ENCODE measurements around the gene REPS2.
"Not testable (repeated sequence)": the region's sequence is repeated elsewhere in the genome, so short reads cannot be mapped to it uniquely, and the experiment has no call there.

The REPS2 gene

GRCh38 chrX:16964976-16965375, 18.5 kb downstream of the REPS2 start:
- DNase-seq (ENCODE audit: low spot score): not testable (repeated sequence)

- DNase-seq (ENCODE audit: low spot score): no peak
Measured at GRCh38 chrX:16966752-16967448, 20.4 kb downstream of the REPS2 start.

- not testable (repeated sequence) for DNase-seq (ENCODE audit: low spot score)
Measured at GRCh38 chrX:16968753-16969152, 22.3 kb downstream of the REPS2 start.

- no peak for DNase-seq (ENCODE audit: low spot score)
Measured at GRCh38 chrX:16970977-16971376, 24.5 kb downstream of the REPS2 start.

- DNase-seq (ENCODE audit: low spot score): no peak
Measured at GRCh38 chrX:16971694-16972093, 25.2 kb downstream of the REPS2 start.

GRCh38 chrX:16975233-16975632, 28.8 kb downstream of the REPS2 start:
- no peak for DNase-seq (ENCODE audit: low spot score)

- no peak for DNase-seq (ENCODE audit: low spot score)
Measured at GRCh38 chrX:16977771-16978170, 31.3 kb downstream of the REPS2 start.

GRCh38 chrX:16978193-16978984, 31.9 kb downstream of the REPS2 start:
- no peak for DNase-seq (ENCODE audit: low spot score)

GRCh38 chrX:16979226-16979625, 32.8 kb downstream of the REPS2 start:
- no peak for DNase-seq (ENCODE audit: low spot score)

- no peak for DNase-seq (ENCODE audit: low spot score)
Measured at GRCh38 chrX:16981209-16981608, 34.8 kb downstream of the REPS2 start.

- no peak for DNase-seq (ENCODE audit: low spot score)
Measured at GRCh38 chrX:16981980-16982379, 35.5 kb downstream of the REPS2 start.

- no peak for DNase-seq (ENCODE audit: low spot score)
Measured at GRCh38 chrX:16983051-16983450, 36.6 kb downstream of the REPS2 start.

GRCh38 chrX:16985286-16985685, 38.8 kb downstream of the REPS2 start:
- no peak for DNase-seq (ENCODE audit: low spot score)

GRCh38 chrX:16986169-16986568, 39.7 kb downstream of the REPS2 start:
- DNase-seq (ENCODE audit: low spot score): no peak

- no peak for DNase-seq (ENCODE audit: low spot score)
Measured at GRCh38 chrX:16989750-16990149, 43.3 kb downstream of the REPS2 start.

GRCh38 chrX:16990839-16991238, 44.4 kb downstream of the REPS2 start:
- peak; percentile 50 for DNase-seq (ENCODE audit: low spot score)

- no peak for DNase-seq (ENCODE audit: low spot score)
Measured at GRCh38 chrX:16992445-16992844, 46.0 kb downstream of the REPS2 start.

GRCh38 chrX:16992951-16993350, 46.5 kb downstream of the REPS2 start:
- DNase-seq (ENCODE audit: low spot score): no peak

GRCh38 chrX:16993791-16994318, 47.4 kb downstream of the REPS2 start:
- DNase-seq (ENCODE audit: low spot score): no peak

- DNase-seq (ENCODE audit: low spot score): no peak
Measured at GRCh38 chrX:16994736-16995135, 48.3 kb downstream of the REPS2 start.

GRCh38 chrX:16997313-16997712, 50.9 kb downstream of the REPS2 start:
- DNase-seq (ENCODE audit: low spot score): no peak

- DNase-seq (ENCODE audit: low spot score): no peak
Measured at GRCh38 chrX:16999275-16999674, 52.8 kb downstream of the REPS2 start.

GRCh38 chrX:17000751-17001150, 54.3 kb downstream of the REPS2 start:
- DNase-seq (ENCODE audit: low spot score): no peak
